NCI-H1436 (cell line): Measurements from ENCODE around the gene TSPAN9.

ENCODE experiments used
- DNase-seq: peaks from one replicate; lab custom pipeline; 2025; lab: John Stamatoyannopoulos, UW

The TSPAN9 gene

DNA sequence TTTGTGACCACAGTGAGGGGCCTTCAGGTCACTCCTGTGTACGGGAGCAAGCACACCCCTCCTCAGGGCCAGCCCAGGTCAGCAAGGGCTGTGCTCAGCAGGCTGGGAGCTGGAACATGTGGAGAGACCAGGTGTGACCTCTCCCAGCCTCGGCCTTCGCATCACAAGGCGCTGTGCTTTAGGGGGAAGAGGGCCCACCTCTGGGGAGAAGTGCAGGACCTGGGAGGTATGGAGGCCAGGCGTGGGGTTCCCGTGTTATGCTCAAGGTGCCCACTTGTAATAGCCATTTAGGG, 219.2 kb downstream of the TSPAN9 start:
- DNase-seq: no peak

DNA sequence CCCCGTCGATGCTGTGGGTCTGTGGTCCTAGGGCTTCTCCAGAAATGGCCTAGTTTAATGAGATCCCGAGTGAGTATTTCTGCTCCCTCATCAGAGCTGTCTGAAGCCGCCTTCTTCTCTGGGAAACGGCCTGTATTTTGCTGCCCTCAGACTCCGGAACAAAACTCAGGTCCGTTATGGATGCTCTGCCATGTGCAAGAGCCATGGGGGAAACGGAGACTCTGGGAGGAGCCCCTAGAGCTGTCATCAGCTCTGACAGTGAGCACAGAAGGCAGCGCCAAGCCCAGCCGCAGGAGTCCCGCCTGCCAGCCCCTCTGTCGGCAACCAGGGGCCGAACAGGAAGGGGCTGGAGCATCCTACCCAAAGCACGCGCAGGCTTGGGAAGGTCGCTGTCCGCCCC, 221.4 kb downstream of the TSPAN9 start:
- no peak for DNase-seq

DNA sequence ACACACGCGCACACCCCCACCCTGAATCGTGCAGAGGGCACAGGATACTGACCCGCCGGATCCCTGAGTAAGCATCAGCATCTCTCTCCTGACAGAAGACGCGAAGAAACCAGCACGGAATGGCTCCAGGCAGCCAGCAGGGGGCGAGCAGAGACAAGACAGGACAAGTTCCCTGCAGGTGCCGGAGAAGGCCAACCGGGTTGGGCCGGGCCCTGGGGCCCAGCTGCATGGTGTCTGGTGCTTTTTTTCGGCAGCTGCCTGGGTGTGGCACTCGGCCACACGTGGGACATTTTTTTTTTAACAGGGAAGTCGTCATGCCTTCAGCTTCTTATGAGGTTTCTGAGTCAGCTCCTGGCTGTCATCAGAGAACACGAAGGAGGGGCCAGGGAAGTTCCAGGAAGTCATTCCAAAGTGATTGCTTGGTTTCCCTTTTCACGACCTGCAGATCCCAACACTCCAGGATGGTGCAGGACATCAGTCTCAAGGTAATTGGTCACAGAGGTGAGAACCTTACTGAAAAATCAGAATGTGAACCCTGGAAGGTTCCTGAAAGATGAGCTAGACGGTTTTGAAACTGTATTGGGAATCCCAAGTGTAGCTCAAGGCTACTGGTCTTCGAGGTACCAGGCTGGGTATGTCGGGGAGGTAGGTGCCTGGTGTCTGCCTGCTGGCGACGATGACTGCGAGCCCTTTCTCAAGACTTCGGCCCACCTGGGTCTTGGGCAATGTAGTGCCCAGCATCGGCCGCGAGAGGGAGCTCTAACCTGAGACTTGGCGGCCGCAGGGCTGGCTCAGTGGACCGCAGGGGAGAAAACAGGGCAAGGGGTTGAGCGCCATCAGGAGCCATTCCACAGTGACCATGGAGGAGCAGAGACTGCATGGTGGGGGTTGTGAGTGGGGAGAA, 223.0 kb downstream of the TSPAN9 start:
- DNase-seq: peak; percentile 69

DNA sequence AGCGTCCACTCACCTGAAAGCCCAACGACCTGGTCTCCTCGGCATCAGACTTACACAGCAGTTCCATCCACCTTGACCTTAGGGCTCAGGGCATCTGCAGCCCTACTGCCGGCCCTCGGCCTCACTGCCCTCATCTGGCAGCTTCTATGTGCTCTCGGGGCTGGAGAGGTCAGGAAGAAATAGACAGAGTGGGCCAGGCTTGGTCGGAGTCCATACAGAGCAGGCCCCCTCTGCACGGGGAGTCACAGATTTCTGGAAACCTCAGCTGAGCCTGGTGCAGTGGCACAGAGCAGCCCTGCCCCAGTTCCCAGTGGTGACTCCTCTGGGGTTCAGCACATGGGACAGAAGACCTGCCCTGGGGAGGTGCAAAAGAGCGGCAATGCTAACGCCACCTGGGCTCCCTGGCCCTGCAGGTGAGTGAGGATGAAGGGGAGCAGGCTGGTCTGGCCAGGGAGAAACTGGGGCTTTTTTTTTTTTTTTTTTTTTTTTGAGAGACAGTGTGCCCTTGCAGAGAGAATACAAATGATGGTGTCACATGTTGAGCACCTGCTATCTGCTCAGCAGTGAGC, 223.7 kb downstream of the TSPAN9 start:
- no peak for DNase-seq

DNA sequence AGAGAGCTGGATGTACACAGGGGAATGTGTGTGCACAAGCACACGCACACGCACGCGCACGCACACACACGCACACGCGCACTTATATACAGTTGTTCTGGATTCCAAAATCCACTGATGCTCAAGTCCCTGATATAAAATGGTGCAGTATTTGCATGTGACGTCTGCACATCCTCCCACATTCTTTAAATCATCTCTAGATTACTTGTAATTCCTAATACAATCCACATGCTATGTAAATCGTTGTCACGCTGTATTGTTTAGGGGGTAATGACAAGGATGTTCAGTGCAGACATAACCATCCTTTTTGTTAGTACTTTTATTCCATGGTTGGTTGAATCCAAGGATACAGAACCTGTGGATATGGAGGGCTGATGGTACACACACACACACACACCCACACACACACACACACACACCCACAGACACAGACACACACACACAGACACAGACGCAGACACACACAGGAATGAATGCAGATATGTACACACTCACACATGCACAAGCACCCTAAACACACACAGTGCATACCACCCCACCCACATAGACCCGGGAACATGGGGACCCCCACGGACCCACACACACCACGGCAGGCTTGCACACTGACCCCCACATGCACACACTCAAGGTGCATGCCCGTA, 225.3 kb downstream of the TSPAN9 start:
- DNase-seq: no peak

DNA sequence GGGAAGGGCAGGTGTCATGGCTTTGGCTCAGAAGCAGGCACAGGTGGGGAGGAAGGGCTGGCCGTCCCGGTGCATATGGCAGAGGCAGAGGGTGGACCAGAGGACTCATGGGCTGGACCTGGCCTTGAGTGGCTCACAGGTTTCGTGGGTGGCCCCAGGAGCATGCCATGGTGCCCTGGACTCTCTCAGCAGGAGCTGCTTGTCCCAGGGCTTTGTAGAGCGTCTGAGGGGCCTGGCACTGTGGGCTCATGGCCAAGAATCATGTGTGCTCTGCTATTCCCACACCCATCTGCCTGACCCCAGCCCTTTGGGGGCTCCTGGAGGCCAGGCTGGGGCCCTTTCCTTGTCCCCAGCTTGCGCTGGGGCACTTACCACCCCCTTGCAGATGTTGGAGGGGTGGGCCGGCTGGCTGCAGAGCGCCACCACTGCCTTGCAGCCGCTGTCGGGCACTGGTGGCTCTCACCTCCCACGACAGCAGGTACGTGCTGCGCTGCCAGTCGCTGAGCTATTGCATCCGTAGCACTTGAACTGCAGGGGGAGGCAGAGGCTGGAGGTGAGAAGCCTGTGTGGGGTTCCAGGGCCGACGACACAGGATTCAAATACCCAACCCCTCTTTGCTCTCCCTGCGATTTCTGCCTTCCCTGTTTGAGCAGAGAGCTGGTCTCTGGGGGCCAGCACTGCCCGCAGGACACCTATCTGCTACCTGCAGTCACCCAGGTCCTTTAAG, 226.4 kb downstream of the TSPAN9 start:
- DNase-seq: peak; percentile 53

DNA sequence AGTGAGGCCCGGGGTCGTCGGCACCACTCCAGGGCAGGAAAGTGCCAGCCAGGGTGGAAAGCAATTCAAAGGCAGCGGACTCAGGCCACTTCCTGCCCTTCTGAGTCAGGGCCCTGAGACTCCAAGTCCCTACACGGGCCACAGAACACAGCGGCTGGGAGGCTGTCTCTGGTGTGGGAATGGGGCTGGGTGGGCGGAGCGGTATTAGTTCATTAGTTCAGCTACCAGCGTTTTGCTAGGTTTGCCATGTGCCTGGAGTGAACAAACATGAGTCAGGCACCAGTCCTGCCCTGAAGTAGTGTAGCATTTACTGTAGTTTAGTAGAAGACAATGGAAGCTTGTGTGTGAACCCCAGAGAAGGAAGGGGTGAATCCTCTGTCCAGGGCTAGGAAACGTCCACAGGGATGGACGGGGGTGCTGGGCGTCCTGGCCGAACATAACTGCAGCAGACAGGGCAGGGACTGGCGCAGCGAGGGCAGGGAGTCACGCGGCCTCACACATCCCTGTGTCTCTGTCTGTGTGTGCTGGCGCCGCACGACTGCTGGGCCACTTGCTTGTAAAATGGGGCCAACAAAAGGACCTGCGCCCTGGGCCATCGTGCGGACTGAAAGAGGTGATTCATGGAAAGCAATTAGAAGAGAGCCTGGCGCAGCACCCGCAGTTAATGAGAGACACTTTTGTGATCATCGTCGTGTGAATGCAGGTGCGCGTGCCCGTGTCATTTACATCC, 227.4 kb downstream of the TSPAN9 start:
- DNase-seq: no peak

DNA sequence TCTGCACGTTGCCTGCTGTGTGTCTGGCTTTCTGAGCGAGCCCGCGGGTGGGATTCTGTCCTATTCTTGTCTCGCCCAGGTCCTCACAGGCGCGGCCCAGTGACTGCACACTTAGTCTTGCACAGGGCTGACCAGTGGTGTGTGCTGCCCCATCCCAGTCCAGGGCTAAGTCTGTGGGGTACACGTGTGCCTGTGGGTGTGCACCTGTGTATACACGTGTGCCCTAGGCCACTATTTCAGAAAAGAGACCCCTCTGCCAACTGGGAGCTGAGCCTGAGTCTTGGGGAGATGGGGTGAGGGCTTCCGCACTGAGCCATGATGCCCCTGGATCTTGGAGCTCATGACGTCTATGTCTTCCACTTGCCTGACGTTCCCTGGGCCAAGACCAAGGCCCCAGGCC, 228.3 kb downstream of the TSPAN9 start:
- DNase-seq: no peak

DNA sequence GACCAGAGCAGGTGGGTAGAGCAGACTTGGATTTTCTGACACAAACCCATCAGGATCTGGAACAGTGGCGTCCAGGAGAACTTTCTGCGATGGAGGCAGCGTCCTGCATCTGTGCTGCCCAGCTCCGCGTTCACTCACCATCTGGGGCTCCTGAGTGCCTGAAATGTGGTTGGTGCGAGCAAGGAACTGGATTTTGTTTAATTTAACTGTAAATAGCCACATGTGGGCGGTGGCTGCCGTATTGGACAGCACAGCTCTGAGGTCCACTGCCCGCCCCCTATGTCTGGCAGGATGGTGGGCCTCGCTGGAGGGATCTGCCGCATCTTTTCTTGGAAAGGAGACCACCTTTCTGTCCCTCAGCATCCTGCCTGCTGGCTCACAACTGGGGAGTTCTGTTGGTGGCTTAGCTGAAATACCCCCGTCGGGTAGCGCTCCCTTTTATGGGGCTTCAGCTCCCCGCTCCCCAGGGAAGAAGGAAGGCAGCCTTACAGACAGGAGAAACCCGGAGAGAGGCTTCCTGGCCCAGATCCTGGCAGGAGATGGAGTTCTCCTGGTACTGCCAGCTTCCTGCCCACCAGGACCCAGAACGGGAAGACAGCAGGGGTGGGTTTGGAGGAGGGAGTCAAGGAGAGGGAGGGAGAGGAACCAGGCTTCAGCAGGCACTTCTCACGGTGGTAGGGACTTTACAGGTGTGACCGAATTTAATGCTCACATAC, 228.9 kb downstream of the TSPAN9 start:
- DNase-seq: no peak

DNA sequence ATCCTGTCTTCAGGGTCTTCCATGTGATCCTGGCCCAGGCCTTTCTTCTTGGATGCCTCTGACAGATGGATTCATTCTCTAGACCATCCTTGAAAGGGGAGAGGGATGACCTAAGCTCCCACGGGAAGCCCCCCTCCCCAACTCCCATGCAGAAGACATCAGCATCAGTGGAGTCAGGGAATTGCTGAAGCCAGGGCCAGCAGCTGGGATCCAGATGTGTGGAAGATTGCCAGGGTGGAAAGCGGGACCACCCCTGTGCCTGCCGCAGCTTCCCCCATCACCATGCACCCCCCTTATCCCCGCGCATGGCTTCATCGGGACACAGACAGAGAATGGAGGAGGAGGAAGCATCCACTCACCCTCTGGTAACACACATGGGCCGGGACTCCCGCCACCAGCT, 230.2 kb downstream of the TSPAN9 start:
- no peak for DNase-seq

DNA sequence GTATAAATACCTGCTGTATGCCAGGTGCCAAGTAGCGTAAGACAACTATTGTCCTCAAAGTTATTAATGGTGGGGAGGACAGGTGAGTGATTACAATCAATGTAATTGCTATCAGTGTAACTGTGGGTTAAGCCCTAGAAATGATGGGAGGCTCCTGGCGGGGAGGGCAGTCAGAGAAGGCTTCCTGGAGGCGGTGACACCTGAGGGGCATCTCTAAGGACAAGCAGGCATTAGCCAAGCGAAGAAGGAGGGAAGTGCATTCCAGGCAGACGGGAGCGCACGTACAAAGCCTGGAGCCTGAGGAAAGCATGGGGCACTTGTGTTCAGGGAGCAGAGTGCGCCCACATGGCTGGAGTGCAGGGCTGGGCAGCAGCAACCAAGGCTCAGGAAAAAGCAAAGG, 230.9 kb downstream of the TSPAN9 start:
- DNase-seq: no peak

DNA sequence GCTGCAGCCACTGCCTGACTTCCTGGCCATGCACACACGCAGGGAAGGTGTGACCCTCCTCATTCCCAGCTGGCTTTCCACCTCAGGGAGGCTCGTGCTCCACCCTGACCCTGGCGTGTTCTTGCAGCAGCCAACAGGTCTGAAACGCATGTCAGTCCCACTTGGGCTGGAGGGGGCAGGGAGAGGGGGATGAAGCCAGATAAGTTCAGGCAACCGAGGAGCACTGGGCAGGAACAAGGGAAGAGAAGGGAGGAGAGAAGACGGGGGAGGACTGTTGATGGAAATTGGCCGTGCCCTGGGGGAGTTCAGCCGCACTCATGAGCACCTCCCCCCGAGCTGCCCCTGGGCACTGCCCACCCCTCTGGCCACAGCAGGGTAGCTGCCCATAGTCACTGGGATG, 231.4 kb downstream of the TSPAN9 start:
- no peak for DNase-seq

DNA sequence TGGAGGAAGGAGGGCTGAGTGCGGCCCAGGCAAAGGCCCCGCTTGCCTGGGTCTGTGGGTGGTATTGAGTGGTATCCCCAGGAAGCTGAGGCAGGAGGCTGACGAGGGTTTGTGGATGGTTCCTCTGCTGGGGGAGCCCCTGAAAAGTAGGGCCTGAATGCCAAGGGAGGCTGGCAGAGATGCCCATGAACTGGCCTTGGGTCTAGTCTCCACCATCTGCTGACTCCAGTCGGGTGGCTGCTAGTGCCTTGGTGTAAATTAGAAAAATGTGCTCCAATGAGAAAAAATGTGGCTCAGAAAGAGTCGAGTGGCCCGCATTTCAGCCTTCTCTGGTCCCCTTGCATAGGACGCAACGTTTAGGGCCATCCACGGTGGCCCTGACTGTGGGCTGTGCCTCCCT, 232.6 kb downstream of the TSPAN9 start:
- DNase-seq: no peak

DNA sequence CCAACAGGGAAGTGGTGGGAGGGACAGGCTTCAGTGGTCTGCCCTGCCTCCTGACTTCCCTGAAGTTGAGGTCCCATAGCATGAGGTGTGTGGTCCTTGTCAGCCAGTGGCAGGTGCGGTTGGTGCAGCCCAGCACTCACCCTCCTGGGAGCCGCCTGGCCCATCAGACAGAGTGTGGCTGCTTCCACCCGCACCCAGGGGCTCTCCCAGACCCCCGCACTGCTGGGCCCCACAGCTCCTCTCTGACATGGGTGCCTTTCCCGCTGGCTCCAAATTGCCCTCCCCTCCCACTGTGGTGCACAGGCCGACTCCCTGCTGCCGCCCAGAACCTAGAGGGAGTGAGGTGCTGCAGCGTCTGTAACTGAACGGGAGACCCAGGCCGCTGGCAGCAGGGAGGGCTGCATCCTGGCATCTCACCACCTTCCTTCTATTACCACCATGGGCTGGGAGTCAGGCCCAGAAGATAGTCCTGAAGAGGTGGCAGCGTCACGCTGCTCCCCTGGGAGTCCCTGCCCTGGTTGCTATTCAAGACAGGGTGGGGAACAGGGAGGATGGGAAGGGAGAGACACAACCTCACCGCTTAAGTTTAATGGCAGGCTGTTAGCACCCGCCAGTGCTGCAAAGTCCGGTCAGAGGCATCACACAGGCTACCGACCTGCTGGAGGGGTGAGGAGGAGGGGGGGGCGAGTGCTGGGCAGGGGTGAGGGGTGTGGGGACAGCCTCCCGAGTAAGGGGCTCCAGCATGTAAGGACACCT, 233.3 kb downstream of the TSPAN9 start:
- peak; percentile 36 for DNase-seq

DNA sequence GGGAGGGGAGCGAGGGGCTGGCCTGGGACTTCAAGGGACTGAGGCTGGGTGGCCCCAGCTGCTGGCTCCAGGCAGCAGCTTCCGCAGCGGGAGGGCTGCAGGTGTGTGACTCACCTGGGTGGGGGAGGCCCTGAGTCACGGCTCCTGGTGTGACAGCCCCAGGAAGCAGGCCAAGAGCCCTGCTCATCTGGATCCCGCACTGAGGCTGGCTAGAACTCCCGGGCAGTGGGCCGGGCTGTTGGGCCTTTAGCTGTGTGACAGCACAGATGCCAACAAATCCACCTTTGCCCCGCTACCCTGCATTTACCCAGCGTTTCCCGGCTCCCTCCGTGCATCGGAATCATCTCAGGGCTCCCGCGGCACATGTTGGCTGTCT, 233.8 kb downstream of the TSPAN9 start:
- no peak for DNase-seq

DNA sequence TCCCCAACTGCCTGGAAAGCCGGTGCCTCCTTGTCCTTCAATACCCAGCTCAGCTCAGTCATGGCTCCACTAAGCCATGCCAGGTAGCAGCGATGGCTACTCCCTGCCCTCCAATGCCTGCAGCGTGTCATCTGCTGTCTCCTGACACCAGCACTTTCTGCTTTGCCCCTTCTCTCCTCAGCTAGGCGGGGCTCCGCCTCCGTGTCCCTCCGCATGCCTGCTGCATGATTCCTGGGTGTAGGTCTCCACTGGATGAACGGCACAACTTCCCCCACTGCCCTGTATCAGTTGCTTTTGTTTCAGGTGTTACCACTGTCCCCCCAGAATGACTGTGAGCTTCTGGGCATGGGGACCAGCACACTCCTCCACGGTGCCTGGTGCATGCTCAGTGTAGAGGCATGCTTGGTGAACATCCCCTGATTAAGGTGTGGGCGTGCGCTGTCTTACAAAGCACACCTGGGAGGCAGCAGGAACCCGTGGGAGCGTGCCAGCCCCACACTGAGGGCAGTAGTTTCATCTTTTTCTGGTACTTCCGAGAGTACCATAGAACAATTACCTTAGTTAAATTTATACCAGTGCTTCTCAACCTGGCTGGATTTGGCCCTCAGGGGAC, 234.4 kb downstream of the TSPAN9 start:
- no peak for DNase-seq

DNA sequence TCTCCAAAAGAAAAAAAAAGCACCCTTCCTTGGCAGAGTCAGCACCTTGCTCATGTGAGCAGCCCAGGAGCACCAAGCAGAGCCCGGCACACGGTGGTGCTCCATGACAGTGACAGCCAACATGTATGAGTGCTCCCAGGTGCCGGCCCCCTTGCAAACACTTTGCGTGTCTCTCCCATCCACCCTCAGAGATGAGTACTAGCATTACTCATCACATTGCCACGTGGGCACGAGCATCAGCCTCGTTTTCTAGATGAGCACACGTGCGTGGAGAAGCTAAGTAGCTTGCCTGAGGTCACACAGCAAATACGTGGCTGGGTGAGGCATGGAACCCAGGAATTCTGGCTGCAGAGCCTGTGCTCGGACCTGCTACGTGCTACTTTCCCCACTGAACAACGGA, 235.9 kb downstream of the TSPAN9 start:
- DNase-seq: no peak

DNA sequence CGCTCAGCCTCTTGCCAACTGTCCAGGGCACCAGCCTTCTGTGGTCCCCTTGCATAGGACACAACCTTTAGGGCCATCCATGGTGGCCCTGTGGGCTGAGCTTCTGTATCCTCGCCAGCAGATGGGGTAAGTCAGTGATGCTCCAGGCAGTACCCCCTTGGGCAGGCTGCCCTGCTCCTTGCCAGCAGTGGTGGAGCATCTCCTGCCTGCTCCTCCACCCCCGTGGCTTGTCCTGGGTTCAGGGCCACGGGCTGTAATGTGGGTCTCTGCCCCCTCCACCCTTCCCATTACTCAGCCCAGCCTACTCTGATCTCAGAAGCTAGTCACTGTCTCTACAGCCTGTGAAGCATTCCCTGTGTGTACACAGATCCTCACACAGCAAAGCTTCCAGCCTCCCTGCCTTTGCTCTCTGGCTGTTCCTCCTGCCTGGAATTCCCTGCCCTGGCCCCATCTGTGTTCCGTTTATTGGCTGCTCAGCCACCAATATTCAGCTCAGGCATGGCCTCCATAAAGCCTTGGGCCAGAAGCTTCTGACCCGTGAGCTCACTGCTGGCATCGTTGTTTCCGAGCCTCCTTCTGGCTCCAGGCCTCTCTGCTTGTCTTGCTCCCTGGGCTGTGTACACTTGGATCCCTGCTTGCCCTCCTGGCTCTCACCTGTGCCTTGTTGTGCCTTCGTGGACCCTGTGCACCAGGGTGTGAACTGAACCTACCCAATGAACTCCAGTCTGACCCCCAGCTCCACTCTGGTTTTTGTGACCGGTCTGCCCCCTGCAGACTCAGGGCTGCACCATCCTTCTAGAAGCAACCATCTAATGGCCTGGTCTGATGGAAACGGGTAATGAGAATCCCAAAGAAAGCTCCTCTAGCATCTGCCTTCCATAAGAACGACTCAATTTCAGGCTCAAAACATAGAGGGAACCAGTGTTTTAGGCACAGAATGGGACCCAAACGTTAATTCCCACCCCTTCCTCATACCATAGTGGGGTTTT, 236.8 kb downstream of the TSPAN9 start:
- DNase-seq: no peak

DNA sequence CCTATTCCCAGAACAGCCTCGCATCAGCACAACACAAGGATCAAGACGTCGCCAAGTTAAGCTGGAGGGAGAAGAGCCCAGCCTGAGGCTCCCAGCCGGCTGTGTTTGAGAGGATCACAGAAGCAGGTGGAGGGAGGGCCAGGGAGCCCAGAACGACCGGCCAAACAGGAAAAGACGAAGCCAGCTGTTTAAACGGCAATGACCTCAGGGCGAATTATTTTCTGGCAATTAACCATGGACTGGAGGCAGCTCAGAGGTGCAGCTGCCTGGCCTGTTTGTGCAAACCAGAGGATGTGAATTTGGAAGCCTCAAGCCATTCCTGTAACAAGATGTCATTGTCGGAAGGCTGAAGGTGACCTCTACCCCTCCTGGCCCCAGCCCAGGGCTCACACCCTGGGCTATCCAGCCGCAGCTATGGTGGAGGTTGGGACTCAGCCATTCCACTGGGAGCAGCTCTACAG, 238.1 kb downstream of the TSPAN9 start:
- no peak for DNase-seq
